Hematopoietic multipotent progenitor cell treated with erythropoietin and hydrocortisone succinate and interleukin-3 and kit ligand, for 4 days (in vitro differentiated cells): ENCODE results near the gene METTL15.
"Not testable (repeated sequence)": the region's sequence is repeated elsewhere in the genome, so short reads cannot be mapped to it uniquely, and the experiment has no call there.

Experiments
- DNase-seq: peaks from one replicate; pipeline ENCODE4 v3.0.0-alpha.2; 2015

The METTL15 gene

DNA sequence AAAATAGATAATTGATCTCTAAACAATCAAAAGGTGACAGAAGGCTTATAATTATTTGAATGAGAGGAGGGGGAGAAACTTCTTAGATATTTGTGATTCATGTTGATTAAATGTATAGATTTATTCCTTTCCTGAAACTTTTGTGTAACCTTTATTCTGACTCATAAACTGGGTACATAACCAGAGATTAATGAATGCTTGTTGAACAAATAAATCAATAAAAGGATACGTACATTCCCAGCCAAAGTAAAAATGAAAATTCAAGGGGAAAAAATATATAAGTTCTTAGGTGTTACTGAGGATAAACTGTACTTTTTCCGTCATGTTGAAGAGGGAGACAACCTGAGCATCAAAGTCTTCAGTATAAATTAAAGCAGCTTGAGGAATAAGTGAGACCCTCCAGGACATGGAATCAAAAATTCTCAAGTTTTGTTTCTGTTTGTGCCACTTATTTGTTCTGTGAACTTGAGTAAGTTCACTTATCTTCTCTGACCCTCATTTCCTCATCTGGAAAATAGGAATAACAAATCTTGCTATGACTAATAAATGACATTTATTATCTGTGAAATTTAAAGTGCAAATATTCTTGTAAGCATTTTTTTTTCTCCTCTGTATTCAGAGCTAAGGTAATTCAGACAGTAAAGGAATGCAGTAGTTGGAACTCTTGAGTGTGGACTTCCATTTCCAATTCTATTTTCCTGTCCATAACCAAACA, 195.4 kb downstream of the METTL15 start:
- no peak for DNase-seq

DNA sequence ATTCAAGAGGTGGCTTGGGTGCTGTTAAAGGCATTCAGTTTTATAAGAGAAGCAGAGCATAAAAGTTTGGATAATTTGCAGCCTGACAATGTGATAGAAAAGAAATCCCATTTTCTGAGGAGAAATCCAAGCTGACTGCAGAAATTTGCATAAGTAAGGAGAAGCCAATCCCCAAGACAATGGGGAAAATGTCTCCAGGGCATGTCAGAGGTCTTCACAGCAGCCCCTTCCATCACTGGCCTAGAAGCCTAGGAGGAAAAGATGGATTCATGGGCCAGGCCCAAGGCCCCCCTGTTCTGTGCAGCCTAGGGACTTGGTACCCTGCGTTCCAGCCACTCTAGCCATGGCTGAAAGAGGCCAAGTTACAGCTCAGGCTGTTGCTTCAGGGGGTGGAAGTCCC, 207.3 kb downstream of the METTL15 start:
- DNase-seq: no peak

DNA sequence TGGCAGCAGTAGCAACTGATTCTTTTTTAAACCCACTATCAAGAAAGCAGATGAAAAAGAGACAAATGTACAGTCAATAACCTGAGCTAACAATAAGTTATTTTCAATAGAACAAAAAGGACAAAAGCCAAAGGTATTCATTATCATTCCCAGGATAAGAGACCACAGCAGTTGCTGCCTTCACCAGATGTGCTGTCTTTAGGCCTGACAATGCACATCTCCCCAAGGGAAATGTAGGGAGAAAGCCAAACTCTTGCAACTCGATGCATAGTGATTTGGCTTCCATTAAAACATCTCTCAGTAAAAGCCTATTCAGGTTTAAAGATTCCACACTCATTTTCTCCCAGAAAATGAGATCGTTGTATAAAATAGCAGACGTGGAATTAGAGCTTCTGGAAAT, 210.7 kb downstream of the METTL15 start:
- no peak for DNase-seq

DNA sequence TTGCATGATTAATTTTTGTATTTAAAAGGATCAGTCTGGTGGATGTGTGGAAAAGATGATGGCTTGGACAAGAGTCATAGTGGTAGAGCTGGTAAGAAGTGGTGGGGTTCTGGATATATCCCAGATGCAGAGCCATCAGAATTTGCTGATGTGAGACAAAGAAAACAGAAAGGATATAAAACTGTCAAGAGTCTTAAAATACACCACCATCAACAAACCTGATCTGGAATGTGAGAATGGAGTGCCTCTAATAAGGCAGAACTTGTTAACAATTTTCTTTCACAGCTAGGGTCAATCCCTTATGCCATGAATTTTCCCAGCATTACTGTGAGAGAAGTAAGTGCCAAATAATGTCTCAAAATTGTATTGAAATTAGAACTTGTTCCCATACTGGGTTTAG, 215.4 kb downstream of the METTL15 start:
- no peak for DNase-seq

DNA sequence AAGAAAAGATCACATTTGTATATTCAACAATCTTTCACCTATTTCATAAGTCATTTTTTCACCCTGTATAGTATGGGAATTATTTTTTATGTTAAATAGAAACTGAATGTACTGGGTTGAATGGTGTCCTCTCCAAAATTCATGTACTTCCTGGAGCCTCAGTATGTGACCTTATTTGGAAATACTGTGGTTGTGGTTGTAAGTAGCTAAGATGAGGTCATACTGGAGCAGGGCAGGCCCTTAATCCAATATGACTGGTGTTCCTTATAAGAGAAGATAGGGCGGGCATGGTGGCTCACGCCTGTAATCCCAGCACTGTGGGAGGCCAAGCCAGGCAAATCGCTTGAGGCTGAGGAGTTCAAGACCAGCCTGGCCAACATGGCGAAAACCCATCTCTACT, 224.2 kb downstream of the METTL15 start:
- not testable (repeated sequence) for DNase-seq

DNA sequence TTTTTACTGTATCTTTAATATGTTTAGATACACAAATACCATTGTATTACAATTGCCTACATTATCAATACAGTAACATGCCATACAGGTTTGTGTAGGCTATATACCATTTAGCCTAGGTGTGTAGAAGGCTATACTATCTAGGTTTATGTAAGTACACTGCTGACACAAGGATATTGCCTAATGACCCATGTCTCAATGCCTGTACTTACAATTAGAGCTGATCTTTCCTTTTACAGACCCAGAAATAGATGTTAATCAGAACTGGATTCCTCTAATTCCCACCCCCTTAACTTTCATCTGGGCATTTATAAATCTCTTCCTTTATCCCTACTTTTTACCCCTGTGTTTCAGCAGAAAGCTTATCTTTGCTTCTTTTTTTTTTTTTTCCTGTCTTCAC, 229.5 kb downstream of the METTL15 start:
- no peak for DNase-seq

DNA sequence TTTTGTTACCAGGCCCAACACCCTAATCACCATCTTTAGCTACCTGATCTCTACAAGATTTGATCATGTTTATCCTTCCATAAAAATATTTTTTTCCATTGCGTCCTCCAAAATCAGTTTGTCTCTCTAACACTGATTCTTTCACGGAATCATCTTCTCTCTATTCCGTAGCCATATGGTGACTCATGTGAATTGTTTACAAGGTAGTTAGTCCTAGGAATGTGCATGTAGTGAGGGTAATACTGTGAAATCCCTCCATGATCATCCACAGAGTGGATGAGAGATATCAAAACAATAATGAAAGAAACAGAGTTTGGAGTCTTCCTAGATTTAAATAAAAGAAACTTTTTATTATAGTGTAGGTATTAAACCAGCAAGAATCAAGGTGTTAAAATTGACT, 230.2 kb downstream of the METTL15 start:
- no peak for DNase-seq

DNA sequence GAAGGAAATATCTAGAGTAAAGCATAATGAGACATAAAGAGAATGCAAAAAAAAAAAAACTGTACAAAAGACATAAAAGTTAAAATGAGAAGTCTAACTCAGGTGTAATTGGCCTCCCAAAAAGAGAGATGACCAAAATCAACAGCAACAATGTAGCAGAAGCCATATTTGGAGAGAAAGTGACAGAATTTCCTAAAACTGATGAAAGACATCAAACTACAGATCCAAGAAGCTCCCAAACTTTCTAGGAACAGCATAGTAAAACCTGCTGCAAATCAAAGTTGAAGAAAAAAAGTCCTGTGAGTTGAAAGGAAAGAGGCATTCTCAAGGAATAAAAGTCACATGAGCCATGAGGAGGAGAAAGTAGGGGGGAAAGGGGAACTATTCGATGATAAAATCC, 231.3 kb downstream of the METTL15 start:
- no peak for DNase-seq

DNA sequence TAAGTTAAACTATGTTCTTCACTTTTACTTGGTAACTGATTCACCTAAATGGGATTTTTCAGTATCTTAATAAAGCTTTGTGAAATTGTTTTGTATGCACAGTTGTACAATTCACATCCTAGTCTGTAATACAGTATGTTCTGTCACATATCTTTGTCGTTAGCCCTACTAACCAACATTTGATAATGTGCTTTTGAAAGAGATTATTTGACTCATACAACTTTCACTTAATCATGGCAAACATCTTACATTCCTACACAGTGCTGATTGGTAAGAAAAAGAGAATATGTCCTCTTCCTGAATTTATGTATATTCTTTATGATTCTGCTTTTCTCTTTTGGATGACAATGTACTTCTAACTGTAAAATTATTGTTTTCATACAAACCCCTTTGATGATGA, 234.5 kb downstream of the METTL15 start:
- peak; percentile 46 for DNase-seq

DNA sequence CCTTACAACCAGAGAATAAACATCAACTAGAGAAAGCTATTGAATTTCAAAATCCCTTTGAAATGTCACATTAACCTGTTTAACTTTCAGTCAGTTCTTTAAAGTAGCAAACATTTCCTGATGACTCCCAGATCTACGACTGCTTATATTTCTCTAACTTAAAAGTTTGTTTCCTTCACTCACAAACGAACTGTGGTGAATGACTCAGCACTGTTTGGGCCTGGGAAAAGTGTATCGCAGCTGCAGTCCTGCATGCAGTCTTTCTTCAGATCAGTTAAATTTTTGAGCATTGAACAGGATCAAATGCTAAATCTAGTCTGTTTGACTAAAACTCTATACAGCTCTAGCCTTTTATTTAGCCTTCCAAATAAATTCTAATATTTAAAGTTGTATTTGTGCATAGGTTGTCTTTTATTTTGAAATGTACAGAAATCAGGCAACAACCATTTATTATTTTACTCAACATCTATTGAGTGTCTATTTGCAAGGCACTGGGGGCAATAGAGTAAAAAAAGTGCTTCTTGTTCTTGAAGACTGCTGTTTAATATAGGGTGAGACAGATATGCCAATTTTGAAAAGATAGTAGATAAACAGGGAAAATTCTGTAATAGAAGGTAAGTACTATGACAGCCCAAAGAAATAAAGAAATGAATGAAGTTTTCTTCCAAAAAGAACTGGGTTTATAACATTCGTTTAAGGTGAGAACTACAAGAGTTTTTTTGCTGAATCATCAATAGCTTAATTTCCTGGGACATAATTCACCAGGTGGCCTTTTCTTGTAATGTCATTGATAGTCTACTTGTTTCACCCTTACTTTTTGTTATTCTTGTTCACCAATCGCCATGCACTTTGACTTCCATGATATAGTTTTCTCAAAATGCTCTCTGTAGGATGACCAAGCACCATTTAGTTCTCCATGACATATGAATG, 235.4 kb downstream of the METTL15 start:
- peak; percentile 86 for DNase-seq

DNA sequence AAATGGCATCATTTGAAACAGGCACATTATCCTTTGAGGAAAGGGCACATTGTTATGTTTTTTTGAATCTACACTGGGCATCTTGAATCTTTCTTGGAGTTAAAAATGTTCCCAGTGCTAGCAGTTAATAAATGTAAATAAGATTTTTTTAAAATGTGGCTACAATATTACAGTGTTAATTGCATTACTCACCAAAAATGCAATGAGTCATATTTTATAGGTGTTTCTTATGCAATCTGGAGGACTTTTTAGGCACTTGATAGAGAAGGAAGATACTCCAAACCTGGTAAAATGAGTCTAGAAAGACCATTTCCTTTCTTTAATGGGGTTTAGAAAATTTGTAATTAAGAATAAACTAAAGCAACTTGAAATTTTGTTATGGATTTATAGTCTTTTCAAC, 238.0 kb downstream of the METTL15 start:
- no peak for DNase-seq

DNA sequence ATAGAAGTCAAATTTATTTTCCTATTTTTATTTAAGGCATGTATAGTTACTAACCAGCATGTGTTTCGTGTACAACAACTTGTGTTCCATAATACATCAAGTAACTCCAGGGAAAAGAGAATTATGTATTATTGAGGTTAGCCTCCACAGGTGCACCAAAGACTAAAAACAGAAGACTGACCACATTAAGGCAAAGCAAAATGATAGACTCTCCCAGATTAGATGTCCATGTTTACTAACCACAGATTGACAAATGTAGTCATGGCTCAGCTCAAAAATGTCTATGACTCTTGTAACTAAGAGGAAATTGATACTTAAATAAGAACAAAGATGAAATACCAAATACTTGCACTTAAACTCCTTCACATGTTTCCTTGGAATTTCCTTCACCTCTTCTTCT, 238.5 kb downstream of the METTL15 start:
- no peak for DNase-seq

DNA sequence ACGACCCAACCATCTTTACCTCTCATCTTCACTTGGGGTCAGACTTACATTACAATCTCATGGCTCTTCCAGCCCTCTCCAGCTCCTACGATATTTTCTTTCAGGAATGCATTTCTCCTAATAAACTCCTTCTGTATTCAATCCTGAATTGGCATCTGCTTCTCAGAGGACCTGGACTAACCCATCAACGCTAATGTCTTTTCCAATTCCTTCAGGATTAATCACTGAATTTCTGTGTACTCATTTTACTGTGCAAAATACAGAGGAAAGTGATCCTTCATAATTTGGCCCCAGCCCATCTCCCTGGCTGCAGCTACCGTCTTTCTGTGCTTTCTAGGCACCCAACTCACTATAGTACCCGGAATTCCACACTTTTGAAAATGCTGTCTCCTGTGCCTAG, 239.2 kb downstream of the METTL15 start:
- DNase-seq: no peak

DNA sequence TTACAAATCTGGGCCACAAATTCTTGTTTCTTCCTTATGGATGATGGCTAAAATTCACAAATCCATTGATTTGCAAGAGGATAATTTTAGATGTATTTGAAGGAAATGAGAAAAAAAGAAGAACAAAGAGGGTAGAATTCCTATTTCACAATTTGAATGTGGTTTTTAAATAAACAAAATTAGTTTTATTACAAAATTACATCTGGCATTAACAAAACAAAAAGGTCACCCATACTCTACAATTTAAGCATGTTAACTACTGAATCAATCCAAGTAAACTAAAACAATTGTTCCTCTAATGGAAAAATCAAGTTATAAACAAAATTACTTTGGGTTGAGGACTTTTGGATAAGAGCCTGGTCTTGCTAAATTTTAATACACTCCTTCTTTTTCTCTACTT, 242.0 kb downstream of the METTL15 start:
- no peak for DNase-seq

DNA sequence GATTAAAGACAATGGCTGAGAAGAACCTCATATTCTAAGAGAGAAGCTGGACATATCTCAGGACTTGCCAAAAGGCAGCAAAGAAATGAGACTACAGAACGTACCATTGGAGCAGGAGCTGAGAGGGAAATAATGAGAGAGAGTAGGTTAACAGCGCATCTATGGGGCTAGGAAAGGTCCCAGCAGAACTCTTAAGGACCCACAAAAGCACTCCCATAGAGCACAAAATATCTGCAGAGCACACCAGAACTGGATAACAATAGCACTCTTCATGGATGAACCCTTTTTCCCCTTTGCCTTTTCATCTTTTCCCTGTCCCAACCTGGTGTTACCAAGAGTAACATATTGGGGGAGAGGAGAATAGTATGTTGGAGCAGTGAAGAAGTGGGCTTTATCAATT, 245.8 kb downstream of the METTL15 start:
- no peak for DNase-seq

DNA sequence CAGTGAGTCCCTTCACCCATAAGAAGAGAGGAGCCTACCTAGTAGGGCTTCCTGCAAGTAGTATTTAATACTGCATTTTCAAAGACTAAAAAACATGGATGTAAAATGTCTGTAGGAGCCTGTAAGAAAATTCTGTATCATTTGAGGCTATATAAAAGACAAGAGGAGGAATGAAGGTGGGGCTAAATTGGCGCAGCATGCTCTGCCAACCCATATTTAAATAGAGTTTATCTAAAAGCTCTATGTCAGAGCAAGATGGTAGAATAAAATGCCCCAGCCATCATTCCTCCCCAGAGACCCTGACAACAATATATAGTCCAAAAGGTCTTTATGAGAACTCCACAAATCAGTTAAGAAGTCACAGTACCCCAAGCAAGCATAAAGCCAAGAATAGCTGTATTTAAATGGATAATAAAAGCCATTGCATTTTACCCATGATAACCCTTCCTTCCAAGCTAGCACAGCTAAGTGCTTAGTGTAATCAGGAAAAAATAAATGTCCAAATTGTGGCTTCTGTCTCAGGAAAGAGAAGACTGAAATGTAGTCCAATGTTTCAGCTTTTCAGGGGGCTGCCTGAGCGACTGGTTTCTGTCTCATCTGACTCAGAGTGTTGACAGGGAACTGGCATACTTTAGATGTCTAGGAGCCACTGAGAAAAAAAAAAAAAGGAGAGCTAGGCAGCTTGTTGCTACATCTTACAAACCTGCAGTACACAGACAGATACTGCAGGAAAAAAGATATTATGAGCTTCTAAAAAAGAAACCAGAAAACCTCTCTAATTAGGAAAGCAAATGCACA, 258.6 kb downstream of the METTL15 start:
- no peak for DNase-seq

DNA sequence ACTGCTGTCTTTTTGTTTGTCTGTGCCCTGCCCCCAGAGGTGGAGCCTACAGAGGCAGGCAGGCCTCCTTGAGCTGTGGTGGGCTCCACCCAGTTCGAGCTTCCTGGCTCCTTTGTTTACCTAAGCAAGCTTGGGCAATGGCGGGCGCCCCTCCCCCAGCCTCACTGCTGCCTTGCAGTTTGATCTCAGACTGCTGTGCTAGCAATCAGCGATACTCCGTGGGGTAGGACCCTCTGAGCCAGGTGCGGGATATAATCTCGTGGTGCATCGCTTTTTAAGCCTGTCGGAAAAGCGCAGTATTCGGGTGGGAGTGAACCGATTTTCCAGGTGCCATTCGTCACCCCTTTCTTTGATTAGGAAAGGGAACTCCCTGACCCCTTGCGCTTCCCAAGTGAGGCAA, 269.9 kb downstream of the METTL15 start:
- DNase-seq: not testable (repeated sequence)
